Liver (tissue), 9 donors: Measurements from ENCODE around the gene IFT20. TPM values are rescaled to one million over a fixed set of nuclear protein-coding genes. Genes with fewer than 3 reads are reported as not detected.

Experiments used
- DNase-seq: peaks from one replicate; pipeline ENCODE4 v3.0.0-alpha.2; 2017; ENCODE audit warnings: low spot score
- H3K27ac ChIP-seq, 2 donors: one replicate each; pipeline ENCODE4 v1.7.0; 2013; ENCODE audit warnings: inconsistent platforms in 2 of 2, low read length in 2 of 2, control low read depth in 1 of 2, low read depth in 1 of 2, mild to moderate bottlenecking in 1 of 2
- H3K27me3 ChIP-seq, 4 donors: one replicate each; pipeline versions ENCODE4 v1.6.1 to v1.7.0; 2013; ENCODE audit warnings: low read length in 3 of 4, inconsistent platforms in 1 of 4, mild to moderate bottlenecking in 1 of 4, moderate library complexity in 1 of 4; ENCODE audit not compliant: control insufficient read depth in 4 of 4, insufficient read depth in 4 of 4
- H3K36me3 ChIP-seq, 4 donors: one replicate each; pipeline versions ENCODE4 v1.6.1 to v1.7.0; 2013; ENCODE audit warnings: low read length in 3 of 4, mild to moderate bottlenecking in 3 of 4, low read depth in 1 of 4, moderate library complexity in 1 of 4; ENCODE audit not compliant: control insufficient read depth in 4 of 4, insufficient read depth in 3 of 4
- H3K4me1 ChIP-seq, 4 donors: one replicate each; pipeline versions ENCODE4 v1.6.1 to v1.7.0; 2013; ENCODE audit warnings: low read length in 3 of 4, mild to moderate bottlenecking in 3 of 4, moderate library complexity in 1 of 4; ENCODE audit not compliant: control insufficient read depth in 4 of 4, insufficient read depth in 4 of 4
- H3K4me3 ChIP-seq, 3 donors: one replicate each; pipeline versions ENCODE4 v1.6.1 to v1.7.0; 2013; ENCODE audit warnings: low read length in 3 of 3, control low read depth in 1 of 3, low read depth in 1 of 3, mild to moderate bottlenecking in 1 of 3
- H3K9ac ChIP-seq, 2 donors: one replicate each; pipeline ENCODE4 v1.7.0; 2013; ENCODE audit warnings: low read length in 2 of 2, mild to moderate bottlenecking in 2 of 2, moderate library complexity in 2 of 2, control low read depth in 1 of 2, low read depth in 1 of 2
- H3K9me3 ChIP-seq, 4 donors: one replicate each; pipeline versions ENCODE4 v1.6.1 to v1.7.0; 2013; ENCODE audit warnings: low read length in 3 of 4; ENCODE audit not compliant: control insufficient read depth in 4 of 4
- ATF3 ChIP-seq: IDR thresholded peaks from 2 replicates; pipeline ENCODE4 v1.6.1; 2016; ENCODE audit warnings: antibody characterized with exemption
- GABPA ChIP-seq, 2 donors: IDR thresholded peaks in 1 of 2; conservative IDR thresholded peaks in 1 of 2; 2 replicates each; pipeline ENCODE4 v1.6.1; 2016; ENCODE audit warnings: antibody characterized with exemption in 2 of 2, mild to moderate bottlenecking in 1 of 2, moderate library complexity in 1 of 2
- HNF4A ChIP-seq, 2 donors: conservative IDR thresholded peaks; 2 replicates each; pipeline ENCODE4 v1.6.1; 2016; ENCODE audit warnings: antibody characterized with exemption in 2 of 2, mild to moderate bottlenecking in 2 of 2
- HNF4G ChIP-seq: IDR thresholded peaks from 2 replicates; pipeline ENCODE4 v1.6.1; 2016; ENCODE audit warnings: antibody characterized with exemption
- JUND ChIP-seq, 2 donors: IDR thresholded peaks; 2 replicates each; pipeline ENCODE4 v1.6.1; 2016; ENCODE audit warnings: antibody characterized with exemption in 2 of 2
- MAX ChIP-seq: IDR thresholded peaks from 2 replicates; pipeline ENCODE4 v1.6.1; 2016; ENCODE audit warnings: antibody characterized with exemption
- NR2F2 ChIP-seq: IDR thresholded peaks from 2 replicates; pipeline ENCODE4 v1.6.1; 2016; ENCODE audit warnings: antibody characterized with exemption
- RXRA ChIP-seq, 2 donors: IDR thresholded peaks; 2 replicates each; pipeline ENCODE4 v1.6.1; 2017 to 2018; ENCODE audit warnings: antibody characterized with exemption in 2 of 2, mild to moderate bottlenecking in 1 of 2
- SP1 ChIP-seq: IDR thresholded peaks from 2 replicates; pipeline ENCODE4 v1.6.1; 2018; ENCODE audit warnings: antibody characterized with exemption, mild to moderate bottlenecking
- TAF1 ChIP-seq: conservative IDR thresholded peaks from 2 replicates; pipeline ENCODE4 v1.6.1; 2016; ENCODE audit warnings: antibody characterized with exemption, mild to moderate bottlenecking
- YY1 ChIP-seq: IDR thresholded peaks from 2 replicates; pipeline ENCODE4 v1.6.1; 2016; ENCODE audit warnings: antibody characterized with exemption, mild to moderate bottlenecking
- WGBS: extraction: QIAGEN DNeasy Blood & Tissue Kit; methylation state at CpG from one replicate; pipeline ENCODE4 v1.1.7; 2013; 5-methylcytosine and 5-hydroxymethylcytosine counted together
- polyA plus RNA-seq, 2 donors: library from polyadenylated mRNA; stranded (reverse) in 1 of 2; unstranded in 1 of 2; fragments of 200-250 nt in 1 of 2; fragments of >200 nt in 1 of 2; fragmentation: Nextera tagmentation in 1 of 2; extraction: Ambion mirVana in 1 of 2; gene quantifications; one replicate each; pipeline versions ENCODE4 v1.2.1 to v1.2.3, GENCODE V29; 2013 to 2015
- total RNA-seq, 2 donors: library from RNA; depleted of rRNA; stranded (reverse); fragments of >200 nt; gene quantifications; one replicate each; pipeline ENCODE4 v1.2.3, GENCODE V29; 2014
- TF ChIP-seq, protein P1 (sequence below): IDR thresholded peaks from 2 replicates; pipeline ENCODE4 v1.6.1; 2016; ENCODE audit warnings: antibody characterized with exemption
- TF ChIP-seq, protein P2 (sequence below): IDR thresholded peaks from 2 replicates; pipeline ENCODE4 v1.6.1; 2016; ENCODE audit warnings: antibody characterized with exemption, mild to moderate bottlenecking
- donor health status: healthy.
- donor health status: healthy.
- donor health status: healthy.
- donor health status: healthy.
- donor health status: healthy.

The IFT20 gene
- total and polyA plus RNA-seq, 4 donors: 15.5 to 37.1 (median 24.7) TPM

GRCh38 chr17:28327031-28327607 is 8.2 kb downstream of the IFT20 start (continued):
- TF ChIP-seq, protein P1, sequence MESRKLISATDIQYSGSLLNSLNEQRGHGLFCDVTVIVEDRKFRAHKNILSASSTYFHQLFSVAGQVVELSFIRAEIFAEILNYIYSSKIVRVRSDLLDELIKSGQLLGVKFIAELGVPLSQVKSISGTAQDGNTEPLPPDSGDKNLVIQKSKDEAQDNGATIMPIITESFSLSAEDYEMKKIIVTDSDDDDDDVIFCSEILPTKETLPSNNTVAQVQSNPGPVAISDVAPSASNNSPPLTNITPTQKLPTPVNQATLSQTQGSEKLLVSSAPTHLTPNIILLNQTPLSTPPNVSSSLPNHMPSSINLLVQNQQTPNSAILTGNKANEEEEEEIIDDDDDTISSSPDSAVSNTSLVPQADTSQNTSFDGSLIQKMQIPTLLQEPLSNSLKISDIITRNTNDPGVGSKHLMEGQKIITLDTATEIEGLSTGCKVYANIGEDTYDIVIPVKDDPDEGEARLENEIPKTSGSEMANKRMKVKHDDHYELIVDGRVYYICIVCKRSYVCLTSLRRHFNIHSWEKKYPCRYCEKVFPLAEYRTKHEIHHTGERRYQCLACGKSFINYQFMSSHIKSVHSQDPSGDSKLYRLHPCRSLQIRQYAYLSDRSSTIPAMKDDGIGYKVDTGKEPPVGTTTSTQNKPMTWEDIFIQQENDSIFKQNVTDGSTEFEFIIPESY: no peak
- no peak for TF ChIP-seq SP1

DNA sequence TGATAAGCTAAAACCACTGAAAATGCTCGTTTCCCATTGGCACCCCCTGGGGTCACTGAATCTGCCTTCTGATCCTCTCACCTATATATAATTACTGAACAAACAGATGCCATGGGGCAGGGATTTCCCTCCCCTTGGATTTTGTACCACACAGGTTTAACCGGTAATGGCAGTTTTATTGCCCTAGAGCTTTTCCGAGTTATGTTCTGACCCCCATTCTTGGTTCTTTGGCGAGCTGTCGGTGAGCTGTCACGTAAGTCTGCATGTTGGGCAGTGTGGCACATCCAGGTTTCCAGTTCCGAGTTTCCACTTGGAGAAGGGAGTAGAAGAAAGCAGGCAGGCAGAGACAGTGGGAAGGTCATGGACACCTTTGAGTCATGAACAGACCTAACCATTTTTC is 9.2 kb downstream of the IFT20 start:
- TF ChIP-seq MAX (no peak), ATF3 (no peak), SP1 (no peak), NR2F2 (no peak)
- TF ChIP-seq, protein P2, sequence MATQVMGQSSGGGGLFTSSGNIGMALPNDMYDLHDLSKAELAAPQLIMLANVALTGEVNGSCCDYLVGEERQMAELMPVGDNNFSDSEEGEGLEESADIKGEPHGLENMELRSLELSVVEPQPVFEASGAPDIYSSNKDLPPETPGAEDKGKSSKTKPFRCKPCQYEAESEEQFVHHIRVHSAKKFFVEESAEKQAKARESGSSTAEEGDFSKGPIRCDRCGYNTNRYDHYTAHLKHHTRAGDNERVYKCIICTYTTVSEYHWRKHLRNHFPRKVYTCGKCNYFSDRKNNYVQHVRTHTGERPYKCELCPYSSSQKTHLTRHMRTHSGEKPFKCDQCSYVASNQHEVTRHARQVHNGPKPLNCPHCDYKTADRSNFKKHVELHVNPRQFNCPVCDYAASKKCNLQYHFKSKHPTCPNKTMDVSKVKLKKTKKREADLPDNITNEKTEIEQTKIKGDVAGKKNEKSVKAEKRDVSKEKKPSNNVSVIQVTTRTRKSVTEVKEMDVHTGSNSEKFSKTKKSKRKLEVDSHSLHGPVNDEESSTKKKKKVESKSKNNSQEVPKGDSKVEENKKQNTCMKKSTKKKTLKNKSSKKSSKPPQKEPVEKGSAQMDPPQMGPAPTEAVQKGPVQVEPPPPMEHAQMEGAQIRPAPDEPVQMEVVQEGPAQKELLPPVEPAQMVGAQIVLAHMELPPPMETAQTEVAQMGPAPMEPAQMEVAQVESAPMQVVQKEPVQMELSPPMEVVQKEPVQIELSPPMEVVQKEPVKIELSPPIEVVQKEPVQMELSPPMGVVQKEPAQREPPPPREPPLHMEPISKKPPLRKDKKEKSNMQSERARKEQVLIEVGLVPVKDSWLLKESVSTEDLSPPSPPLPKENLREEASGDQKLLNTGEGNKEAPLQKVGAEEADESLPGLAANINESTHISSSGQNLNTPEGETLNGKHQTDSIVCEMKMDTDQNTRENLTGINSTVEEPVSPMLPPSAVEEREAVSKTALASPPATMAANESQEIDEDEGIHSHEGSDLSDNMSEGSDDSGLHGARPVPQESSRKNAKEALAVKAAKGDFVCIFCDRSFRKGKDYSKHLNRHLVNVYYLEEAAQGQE: no peak
- H3K27ac ChIP-seq: no peak overlapping the region
- H3K4me1 ChIP-seq: peaks cover 6 to 32% (median 26%) of the 10 kb centered on the region in 4 donors
- no peak overlapping the region for H3K4me3 ChIP-seq
- H3K27me3 ChIP-seq: no peaks in the 10 kb centered on the region
- WGBS: 75% methylated on average over 7 of the region's 7 CpGs
- peaks cover 0 to 28% (median 11%) of the 10 kb centered on the region in 4 donors for H3K36me3 ChIP-seq
- no peak for DNase-seq
- no peaks in the 10 kb centered on the region for H3K9me3 ChIP-seq
- no peak overlapping the region for H3K9ac ChIP-seq

DNA sequence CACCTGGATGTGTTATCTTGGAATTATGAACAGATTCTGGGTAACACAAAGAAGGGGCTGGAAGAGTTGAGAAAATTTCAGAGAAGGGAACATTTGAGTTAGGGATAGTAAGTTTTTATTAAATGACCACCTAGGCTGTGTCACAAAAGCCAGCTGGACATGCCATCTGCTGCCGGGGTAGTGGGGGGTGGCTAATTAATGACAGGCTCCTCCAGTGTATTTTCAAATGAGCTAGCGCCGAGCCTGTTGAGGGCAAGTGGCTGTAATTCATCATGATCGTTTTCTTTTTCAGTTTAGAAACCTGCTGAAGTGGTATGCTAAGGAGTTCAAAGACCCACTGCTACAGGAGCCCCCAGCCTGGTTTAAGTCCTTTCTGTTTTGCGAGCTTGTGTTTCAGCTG is 10.1 kb downstream of the IFT20 start:
- no peaks in the 10 kb centered on the region for H3K9me3 ChIP-seq
- peaks cover 6 to 41% (median 32%) of the 10 kb centered on the region in 4 donors for H3K4me1 ChIP-seq
- 87% methylated on average over 5 of the region's 5 CpGs for WGBS
- no peaks in the 10 kb centered on the region for H3K27me3 ChIP-seq
- no peak for DNase-seq
- H3K9ac ChIP-seq: no peak overlapping the region
- H3K4me3 ChIP-seq: no peak overlapping the region
- peaks cover 0 to 25% (median 9%) of the 10 kb centered on the region in 4 donors for H3K36me3 ChIP-seq
- TF ChIP-seq SP1: no peak
- no peak for TF ChIP-seq YY1
- TF ChIP-seq TAF1: no peak
- TF ChIP-seq, protein P2: no peak
- TF ChIP-seq GABPA (IDR thresholded peaks at IDR 0.05 in 1 of 2, conservative IDR thresholded peaks at IDR 0.05 in 1 of 2): no peak
- TF ChIP-seq HNF4A (conservative IDR thresholded peaks at IDR 0.05): no peak
- no peak for TF ChIP-seq HNF4G
- TF ChIP-seq MAX: no peak
- no peak for TF ChIP-seq JUND (IDR thresholded peaks at IDR 0.05)
- TF ChIP-seq RXRA (IDR thresholded peaks at IDR 0.05): no peak
- TF ChIP-seq ATF3: no peak
- TF ChIP-seq NR2F2: no peak
- no peak overlapping the region for H3K27ac ChIP-seq
